ENCODE measurements around the gene SH2D2A.

The SH2D2A gene

DNA sequence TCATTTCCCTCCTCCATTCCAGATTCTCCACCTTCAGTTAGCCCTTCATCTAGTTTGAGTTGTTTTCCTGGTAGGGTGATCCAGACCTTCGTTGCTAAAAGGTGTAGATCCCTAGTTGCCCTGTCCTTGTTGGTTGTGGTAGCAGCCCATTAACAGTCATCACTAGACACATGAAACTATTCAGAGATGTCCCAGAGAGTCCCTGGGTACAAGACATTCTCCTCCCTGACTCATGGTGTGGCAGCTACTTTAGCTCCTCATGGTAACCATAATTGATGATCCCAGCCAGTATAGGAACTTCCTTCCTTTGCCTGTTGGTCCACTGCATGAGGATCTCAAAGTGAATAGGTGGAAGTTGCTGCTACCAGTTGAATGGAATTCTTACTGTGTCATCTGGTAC lies 6.0 kb upstream of the SH2D2A start:
- no peak for DNase-seq

- DNase-seq = peak; percentile 73
These were observed 5.2 kb upstream of the SH2D2A start for GRCh38 chr1:156821801-156822200.

DNA sequence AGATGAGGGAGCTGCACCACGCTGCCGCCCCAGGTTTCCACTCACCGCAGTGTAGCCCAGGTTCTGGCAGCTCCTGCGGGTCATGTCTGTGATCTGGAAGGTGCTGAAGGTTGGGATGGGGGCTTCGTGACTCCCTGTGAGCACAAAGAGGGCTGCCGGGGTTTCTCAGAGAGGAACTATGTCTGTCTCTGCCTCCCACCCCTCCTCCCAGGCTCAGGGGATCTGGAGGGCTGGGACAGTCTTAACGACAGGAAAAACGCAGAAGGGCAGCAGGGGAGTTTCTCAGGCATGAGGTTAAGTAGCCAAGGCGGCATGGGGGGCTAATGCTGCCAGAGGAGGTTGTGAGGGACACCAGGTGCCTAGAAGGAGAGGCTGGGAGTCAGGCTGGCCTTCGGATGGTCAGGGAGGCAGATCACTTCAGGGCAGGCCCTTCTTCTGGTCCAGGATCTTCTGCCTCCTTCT lies 656 bp downstream of the SH2D2A start:
- DNase-seq = no peak

DNA sequence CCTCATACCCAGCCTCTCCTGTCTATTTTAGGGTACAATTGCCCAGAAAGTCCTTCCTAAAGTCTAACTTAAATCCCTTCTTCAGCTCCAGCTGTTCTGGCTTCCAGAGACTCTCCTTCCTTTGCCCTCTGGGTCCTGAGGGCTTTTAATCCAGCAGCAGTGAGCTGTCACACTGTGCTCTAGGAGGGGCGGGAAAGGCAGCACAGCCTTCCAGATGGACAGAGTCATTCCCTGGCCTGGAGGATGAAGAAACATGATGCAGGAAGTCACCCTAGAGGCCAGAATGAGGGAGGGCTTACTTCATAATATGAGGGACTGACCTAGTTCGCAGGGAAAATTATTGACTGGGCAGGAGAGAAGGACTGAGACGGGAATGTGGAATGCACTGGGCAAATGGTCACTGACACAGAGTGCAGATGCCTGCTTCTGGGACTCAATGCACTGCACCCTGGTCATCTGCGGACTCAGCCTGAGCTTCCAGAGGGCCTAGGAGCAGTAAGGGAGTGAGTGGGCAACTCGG lies 1.3 kb downstream of the SH2D2A start:
- peak; percentile 52 for DNase-seq

GRCh38 chr1:156814571-156815260 lies 1.9 kb downstream of the SH2D2A start:
- no peak for DNase-seq

GRCh38 chr1:156813750-156814570 lies 2.7 kb downstream of the SH2D2A start:
- no peak for DNase-seq

DNA sequence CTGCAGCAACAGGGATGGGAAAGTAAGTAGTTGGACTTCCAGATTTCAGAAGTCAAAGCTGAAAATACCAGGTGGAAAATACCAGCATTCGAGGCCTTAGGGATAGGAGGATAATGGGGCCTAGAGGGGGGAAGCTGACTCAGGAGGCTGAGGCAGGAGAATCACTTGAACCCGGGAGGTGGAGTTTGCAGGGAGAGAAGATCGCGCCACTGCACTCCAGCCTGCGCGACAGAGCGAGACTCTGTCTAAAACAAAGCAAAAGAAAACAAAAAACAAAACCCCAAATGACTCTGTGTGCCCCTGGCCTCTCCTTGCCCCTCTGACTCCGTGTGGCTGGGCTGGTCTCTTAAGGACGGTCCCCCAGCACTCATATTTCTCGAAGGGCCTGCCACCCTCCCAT lies 3.4 kb downstream of the SH2D2A start:
- no peak for DNase-seq

GRCh38 chr1:156812293-156812990 lies 4.2 kb downstream of the SH2D2A start:
- no peak for DNase-seq

- DNase-seq = no peak
These were observed 5.5 kb downstream of the SH2D2A start for GRCh38 chr1:156811168-156811567.

DNA sequence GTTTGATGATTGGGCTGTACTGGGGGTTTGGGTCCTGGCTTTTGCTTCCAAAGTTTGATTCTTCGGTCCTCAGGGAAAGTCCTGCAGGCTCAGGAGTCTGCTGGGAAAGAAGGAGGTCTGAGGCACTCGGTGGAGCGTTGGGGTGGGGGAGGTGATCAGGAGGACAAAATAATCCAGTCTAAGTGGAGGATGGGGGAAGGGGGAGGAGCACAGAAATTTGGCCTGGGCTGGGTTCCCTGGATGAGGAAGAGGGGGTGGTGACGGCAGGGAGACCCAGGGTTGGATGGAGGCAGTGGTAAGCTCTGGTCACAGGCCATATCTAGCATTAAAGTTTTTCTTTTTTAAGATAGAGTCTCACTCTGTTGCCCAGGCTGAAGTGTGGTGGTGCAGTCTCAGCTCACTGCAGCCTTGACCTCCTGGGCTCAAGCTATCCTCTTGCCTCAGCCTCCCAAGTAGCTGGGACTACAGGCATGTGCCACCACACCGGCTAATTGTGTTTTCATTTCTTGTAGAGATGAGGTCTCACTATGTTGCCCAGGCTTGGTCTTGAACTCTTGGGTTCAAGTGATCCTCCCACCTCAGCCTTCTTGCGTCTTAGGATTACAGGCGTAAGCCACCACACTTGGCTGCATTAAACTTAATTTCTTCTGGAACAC lies 6.8 kb downstream of the SH2D2A start:
- DNase-seq = no peak

DNA sequence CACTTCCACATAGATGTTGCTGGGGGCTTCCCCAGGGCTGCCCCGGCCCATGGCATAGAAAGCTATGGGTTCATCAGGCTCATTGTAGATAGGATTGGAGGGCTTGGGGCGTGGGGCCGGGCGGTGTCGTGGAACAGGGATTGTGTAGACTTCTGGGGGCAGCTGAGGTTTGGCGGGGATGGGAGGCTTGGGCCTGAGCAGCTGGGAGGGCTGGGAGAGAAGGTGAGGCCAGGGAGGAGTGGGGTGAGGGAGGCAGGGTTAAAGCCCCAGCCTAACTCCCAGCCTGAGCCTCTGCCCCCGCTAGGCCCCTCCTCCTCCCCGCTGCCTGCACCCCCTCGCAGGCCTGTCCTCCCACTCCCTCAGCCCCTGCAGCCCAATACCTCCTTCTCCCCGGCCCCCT lies 7.4 kb downstream of the SH2D2A start:
- no peak for DNase-seq

DNA sequence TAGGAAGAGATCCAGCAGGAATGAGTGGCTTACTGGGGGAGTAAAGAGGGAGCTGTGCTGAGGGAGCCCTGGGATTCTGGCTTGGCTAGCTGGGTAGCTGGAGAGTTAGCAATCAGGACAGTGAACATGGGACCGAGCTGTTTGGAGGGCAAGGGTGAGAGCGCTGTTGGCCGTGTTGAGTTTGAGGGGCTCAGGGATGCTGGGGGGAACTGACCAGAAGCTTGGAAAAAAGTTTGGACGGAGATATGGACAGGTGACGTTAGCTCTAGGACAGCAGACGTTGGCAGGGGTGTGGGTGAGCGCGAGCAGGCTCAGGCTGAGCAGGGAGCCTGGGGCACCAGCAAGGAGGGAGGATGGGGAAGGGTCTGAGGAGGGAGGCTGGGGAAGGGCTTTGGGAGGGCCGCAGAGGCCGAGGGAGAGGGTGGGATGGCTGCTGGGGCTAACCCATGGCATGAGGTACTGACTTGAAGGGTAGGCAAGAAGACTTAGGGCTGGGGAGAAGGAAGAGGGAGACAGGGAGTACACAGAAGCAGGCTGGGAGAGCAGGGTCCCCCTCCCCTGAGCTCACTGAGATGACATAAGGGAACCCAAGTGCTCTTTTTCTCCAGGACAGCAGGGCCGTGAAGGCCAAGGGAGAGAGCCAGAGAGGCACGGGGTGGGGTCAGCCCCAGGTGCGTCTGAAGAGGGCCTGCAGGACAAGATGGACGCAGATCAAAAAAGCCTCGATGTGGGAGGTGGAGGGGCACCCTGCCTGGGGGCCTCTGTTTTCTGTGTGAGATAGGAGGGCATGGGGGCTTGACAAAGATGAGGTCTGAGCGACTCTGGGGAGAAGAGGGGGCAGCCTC lies 8.2 kb downstream of the SH2D2A start:
- DNase-seq = no peak

GRCh38 chr1:156807627-156808026 lies 9.0 kb downstream of the SH2D2A start:
- DNase-seq = no peak

GRCh38 chr1:156806512-156807440 lies 9.9 kb downstream of the SH2D2A start:
- DNase-seq = no peak

DNA sequence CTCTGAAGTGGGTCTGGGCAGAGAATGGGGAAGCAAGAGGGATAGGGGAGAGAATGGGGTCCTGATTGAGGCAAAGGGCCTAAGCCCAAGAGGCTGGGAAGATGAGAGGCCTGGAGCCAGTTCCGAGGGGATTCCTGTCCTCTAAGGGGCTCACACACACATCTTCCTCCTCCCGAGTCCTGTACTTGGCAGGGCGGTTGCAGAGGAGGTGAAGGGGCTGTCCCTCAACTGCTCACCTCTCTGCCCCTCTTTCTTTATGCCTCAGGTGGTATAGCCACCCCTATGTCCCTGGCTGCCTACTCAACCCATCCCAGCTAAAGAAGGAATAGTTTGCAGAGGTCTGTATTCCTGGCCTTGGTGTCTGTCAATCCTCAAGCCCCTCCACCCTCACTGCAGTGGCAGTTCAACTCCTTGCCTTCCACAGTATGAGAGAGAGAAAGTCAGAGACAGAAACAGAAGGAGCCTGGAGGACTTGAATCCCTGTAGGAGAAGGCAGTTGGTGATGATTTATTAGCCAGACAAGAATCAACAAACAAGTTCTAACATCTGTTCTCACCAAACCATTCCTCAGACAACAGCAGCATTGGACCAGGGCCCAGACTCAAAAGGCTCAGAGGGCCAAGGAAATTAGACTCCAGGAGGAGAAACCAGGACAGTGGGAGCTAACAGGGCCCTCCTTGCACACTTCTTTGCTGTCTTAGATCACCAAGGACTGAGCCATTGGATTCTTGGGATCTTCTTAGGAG lies 10.7 kb downstream of the SH2D2A start:
- peak; percentile 92 for DNase-seq

DNA sequence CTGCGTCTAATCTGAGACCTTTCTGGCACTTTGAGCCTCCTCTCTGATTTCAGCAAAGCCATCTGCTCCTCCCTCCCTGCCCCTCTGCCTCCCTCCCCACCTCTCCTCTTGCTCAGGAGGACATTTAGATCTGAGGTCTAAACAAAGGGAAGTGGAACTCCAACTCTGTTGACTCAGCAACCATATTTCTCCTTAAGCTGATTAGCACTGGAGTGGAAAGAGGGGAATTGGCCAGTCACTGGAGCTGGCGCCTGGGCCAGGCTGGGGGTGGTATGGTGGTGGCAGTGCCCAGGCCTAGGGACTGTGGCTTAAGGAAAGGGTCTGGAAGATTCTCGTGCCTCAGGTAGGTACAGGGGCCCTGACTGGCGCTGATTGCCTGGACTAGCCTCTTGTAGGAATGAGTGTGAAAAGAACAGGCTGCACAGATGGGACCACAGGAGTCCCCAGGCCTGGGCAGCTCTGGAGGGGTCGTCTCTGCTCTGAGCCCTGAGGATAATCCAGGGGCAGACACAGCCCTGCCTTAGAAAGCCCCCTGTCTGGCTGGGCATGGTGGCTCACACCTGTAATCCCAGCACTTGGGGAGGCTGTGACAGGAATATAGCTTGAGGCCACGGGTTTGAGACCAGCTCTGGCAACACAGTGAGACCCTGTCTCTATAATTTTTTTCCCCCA lies 11.9 kb downstream of the SH2D2A start:
- DNase-seq = peak; percentile 51

DNA sequence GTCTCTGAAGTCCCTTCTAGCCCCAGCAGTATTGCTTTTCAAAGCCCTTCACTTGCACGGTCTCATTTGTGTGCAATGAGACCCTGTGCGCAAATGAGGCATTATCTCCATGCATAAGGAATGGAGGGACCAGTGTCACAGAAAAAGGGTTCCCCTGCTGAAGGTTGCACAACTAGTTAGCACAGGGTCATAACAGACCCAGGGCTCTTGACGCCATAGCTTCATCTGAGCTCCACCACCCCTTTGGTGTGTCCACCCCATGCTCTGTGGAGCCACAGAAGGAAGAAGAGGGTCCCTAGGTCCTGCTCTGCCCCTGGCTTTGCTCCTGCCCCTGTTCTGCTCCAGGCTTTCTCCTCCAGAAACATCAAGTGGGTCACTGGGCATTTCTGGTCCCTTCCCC lies 12.6 kb downstream of the SH2D2A start:
- DNase-seq = no peak

- DNase-seq = no peak
These were observed 13.4 kb downstream of the SH2D2A start for GRCh38 chr1:156803086-156803851.

Data from fibroblast of skin of right quadriceps (primary cell).